GM12864 (cell line): Measurements from ENCODE around the gene SIGLEC1.
A peak's percentile ranks its signal among the peaks of the same experiment; 100 is the strongest.

Source experiments
- DNase-seq: peaks from one replicate; pipeline ENCODE4 v3.0.0-alpha.2; 2011; ENCODE audit warnings: low read depth
- H3K4me3 ChIP-seq: 2 replicates; pipeline ENCODE4 v1.5.1; 2011; ENCODE audit warnings: mild to moderate bottlenecking, low read depth, low read length, control low read depth
- CTCF ChIP-seq: IDR thresholded peaks from 2 replicates; pipeline ENCODE4 v1.5.1; 2011; ENCODE audit warnings: low read depth, mild to moderate bottlenecking, moderate library complexity, low read length, control low read depth, inconsistent platforms; ENCODE audit errors: missing control alignments

SIGLEC1 gene

GRCh38 chr20:3701061-3701998 is 11.1 kb downstream of the SIGLEC1 start:
- TF ChIP-seq CTCF, result no peak
- no peak for DNase-seq
- no peak overlapping the region for H3K4me3 ChIP-seq

- no peak for DNase-seq
- no peak overlapping the region for H3K4me3 ChIP-seq
- TF ChIP-seq CTCF, result no peak
Measured at GRCh38 chr20:3699037-3699436, 13.4 kb downstream of the SIGLEC1 start.

- TF ChIP-seq CTCF, result no peak
- DNase-seq, result no peak
- no peak overlapping the region for H3K4me3 ChIP-seq
Measured at GRCh38 chr20:3698591-3699001, 13.8 kb downstream of the SIGLEC1 start.

- DNase-seq, result no peak
- TF ChIP-seq CTCF, result no peak
- no peak overlapping the region for H3K4me3 ChIP-seq
Measured at GRCh38 chr20:3697588-3698305, 14.7 kb downstream of the SIGLEC1 start.

- DNase-seq, result no peak
- H3K4me3 ChIP-seq, result no peak overlapping the region
- TF ChIP-seq CTCF, result no peak
Measured at GRCh38 chr20:3696745-3697587, 15.4 kb downstream of the SIGLEC1 start.

- no peak overlapping the region for H3K4me3 ChIP-seq
- no peak for DNase-seq
- peak; percentile 51 for TF ChIP-seq CTCF
Measured at GRCh38 chr20:3696200-3696599, 16.2 kb downstream of the SIGLEC1 start.
